GM18951 (cell line): ENCODE measurements around the gene ACSS1.

Experiments
- POLR2A ChIP-seq: IDR thresholded peaks from 4 replicates; pipeline ENCODE4 v1.6.1; 2011; ENCODE audit warnings: mild to moderate bottlenecking; ENCODE audit not compliant: insufficient read length, insufficient read depth; ENCODE audit errors: extremely low read depth
- in situ Hi-C: fragments of 300-500 bp; cut with MboI; formaldehyde crosslinking; loops from one replicate; pipeline ENCODE4 v1.12.0; 2022; ENCODE audit warnings: low sequenced_read_pairs, mixed read lengths, inconsistent platforms; ENCODE audit not compliant: unreplicated experiment

The ACSS1 gene

GRCh38 chr20:25051386-25052155 is 6.4 kb downstream of the ACSS1 start:
- no peak for TF ChIP-seq POLR2A
- in situ Hi-C loops = no loop called here

- TF ChIP-seq POLR2A = no peak
- in situ Hi-C loops = no loop called here
Observed at GRCh38 chr20:25050501-25051350, 7.2 kb downstream of the ACSS1 start.

- in situ Hi-C loops = no loop called here
- no peak for TF ChIP-seq POLR2A
Observed at GRCh38 chr20:25050082-25050481, 7.9 kb downstream of the ACSS1 start.

GRCh38 chr20:25049261-25050060 is 8.5 kb downstream of the ACSS1 start:
- in situ Hi-C loops = no loop called here
- no peak for TF ChIP-seq POLR2A

- in situ Hi-C loops = no loop called here
- TF ChIP-seq POLR2A = no peak
Observed at GRCh38 chr20:25048519-25048952, 9.4 kb downstream of the ACSS1 start.

- no peak for TF ChIP-seq POLR2A
- in situ Hi-C loops = no loop called here
Observed at GRCh38 chr20:25047766-25048165, 10.2 kb downstream of the ACSS1 start.

- no peak for TF ChIP-seq POLR2A
- in situ Hi-C loops = no loop called here
Observed at GRCh38 chr20:25046736-25047666, 10.9 kb downstream of the ACSS1 start.

GRCh38 chr20:25046181-25046641 is 11.7 kb downstream of the ACSS1 start:
- in situ Hi-C loops = no loop called here
- TF ChIP-seq POLR2A = no peak

- in situ Hi-C loops = no loop called here
- no peak for TF ChIP-seq POLR2A
Observed at GRCh38 chr20:25045343-25045712, 12.6 kb downstream of the ACSS1 start.

GRCh38 chr20:25044660-25045342 is 13.1 kb downstream of the ACSS1 start:
- in situ Hi-C loops = no loop called here
- TF ChIP-seq POLR2A = no peak

GRCh38 chr20:25044261-25044560 is 13.7 kb downstream of the ACSS1 start:
- in situ Hi-C loops = no loop called here
- TF ChIP-seq POLR2A = no peak
